Hematopoietic multipotent progenitor cell (in vitro differentiated cells): ENCODE results near the gene POC1A. TPM values are rescaled to one million over a fixed set of nuclear protein-coding genes. Genes with fewer than 3 reads are reported as not detected.
"Not testable (repeated sequence)": the region's sequence is repeated elsewhere in the genome, so short reads cannot be mapped to it uniquely, and the experiment has no call there.

Experiments used
- DNase-seq, 3 donors: peaks; one replicate each; pipeline ENCODE4 v3.0.0-alpha.2; 2011 to 2015; ENCODE audit warnings: low read depth in 2 of 3, low spot score in 2 of 3
- total RNA-seq: library from RNA; depleted of rRNA; stranded (reverse); fragments of >200 nt; gene quantifications from one replicate; pipeline ENCODE4 v1.2.3, GENCODE V29; 2012

Gene POC1A
- total RNA-seq, 1 donor: 6.7 TPM

DNA sequence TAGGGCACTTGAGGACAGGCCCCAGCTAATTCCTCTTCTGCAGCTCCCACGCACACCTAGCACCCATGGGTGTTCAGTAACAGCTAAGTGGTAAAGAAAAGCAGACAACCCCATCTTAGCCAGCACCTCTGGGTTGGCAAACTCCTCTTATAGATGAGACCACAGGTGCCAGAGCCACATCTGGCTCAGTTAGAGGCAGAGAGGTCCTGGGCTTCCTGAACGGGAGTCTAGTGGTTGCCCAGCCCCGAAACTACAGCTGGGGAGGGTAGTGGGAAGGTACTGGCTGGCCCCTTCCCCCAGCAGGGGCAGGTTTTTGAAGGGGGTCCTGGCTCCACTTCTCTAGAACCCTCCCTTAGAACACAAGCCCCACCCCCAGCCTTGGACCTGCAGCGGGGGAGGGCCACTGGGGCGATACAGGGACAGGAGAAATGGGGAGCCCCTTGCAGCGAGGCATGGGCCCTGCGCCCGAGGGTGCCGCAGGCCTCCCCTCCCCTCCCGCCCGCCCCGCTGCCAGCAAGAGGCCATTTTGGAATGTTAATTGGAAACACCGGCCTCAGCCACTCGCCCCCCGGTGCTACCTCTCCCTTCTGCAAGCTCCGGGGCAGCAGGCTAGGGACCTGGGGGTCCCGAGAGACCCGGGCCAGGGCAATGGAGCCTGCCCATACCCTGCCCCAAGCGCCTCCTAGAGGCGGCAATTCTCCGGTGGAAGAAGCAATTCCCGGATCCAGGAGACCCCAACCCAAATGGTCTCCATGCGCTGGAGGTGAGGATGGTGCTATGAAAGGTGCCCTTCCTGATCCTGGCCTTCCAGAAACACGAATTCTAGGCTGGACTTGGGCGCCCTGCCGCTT lies 99.3 kb downstream of the POC1A start:
- peak in 1 of 3 donors; percentile 33 for DNase-seq

DNA sequence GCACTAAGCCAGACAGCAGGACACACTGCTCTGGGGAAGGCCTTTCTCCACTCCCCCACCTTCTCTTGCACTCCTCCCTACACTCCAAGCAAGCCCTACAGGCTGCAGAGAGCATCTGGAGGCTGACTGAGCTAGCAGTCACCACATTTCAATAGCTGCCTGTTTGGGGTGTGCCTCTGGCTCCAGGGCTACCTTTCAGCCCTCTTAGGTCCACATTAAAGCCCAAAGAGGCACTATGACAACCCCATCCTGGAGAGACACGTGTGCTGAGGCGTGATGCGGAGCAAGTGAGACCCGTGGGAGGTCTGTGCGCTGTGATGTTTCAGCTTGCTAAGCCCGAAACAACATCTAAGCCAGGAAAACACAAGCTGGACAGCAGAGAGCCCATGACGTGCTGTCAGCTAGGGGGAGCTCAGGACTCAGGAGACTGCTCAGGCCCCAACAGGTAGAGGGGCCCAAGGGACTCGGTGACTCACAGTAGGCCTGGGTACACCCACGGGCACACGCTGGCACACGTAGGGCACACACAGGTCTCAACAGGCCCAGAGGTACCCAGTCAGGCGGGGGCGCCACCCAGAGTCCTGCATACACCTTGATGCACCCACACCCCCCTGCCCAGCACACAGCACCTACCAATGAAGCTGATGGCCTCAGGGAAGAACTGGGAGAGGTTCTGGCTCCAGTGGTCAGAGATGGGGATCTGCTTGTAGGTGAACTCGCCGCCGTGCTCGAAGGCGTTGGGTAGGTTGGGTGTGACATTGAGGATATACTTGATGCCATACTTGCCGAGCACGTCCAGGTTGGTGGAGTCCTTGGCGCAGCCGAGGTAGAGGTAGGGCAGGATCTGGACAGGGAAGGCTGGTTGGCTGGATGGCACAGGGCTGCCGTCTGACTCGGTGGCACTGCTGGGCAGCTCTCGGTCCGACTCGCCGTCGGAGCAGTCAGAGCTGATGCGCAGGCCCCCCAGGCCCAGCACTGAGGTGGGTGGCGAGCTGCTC lies 100.6 kb downstream of the POC1A start:
- DNase-seq: peak in 1 of 3 donors; percentile 39

- peak in 1 of 3 donors; percentile 17 for DNase-seq
Measured at GRCh38 chr3:52052831-52053306, 101.4 kb downstream of the POC1A start.

DNA sequence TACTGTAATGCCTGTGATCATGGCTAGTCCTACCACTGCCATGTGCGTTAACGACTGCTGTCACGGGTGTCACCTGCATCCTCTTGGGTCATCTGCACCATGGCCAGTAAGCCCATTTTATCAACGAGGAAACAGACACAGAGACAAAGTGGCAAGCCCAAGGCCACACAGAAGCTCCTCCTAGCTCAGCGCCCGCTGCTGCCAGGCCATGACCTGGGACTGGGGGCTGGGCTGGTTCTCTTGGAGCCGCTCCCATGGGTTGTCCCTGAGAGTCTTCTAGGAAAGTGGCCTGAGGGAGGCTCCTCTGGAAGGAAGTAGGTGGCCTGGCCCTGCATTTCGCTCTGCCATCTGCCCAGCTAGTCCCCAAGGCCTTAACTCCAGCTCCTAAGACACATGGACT lies 102.8 kb downstream of the POC1A start:
- DNase-seq: no peak

DNA sequence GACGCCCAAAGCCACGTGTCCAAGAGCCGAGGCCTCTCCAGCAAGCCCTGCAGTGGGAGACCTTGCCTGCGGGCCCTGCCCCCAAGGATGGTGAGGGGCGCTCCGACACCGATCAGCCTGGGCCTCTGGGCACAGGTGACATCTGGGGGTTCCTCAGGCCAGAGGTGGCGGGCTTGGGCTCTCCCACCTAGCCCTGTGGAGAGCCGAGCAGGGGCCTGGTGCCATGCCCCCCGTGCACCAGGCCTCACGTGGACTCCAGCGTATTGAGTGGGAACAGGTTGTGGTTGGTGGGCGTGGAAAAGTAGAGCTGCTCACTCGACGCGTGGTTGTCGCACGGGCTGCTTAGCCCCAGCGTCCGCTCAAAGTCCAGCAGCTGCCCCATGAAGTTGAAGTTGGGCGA lies 103.7 kb downstream of the POC1A start:
- DNase-seq: no peak

DNA sequence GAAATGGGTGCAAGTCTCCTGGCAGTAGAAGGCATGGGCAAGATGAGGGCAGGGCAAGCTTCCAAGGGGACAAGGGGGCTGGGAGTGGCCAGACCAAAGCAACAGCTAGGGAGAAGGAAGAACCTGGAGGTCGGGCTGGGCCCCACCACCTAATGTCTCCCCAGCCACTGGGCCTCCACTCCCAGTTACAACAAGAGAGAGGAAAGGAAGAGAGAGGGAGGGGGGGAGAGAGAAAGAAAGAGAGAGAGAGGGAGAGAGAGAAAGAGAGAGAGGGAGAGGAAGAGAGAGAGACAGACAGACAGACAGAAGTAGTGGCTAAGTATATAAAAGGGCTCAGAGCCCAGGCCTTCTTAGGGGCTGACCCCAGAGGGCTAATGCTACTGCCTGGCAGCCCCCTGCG lies 104.7 kb downstream of the POC1A start:
- DNase-seq: no peak

DNA sequence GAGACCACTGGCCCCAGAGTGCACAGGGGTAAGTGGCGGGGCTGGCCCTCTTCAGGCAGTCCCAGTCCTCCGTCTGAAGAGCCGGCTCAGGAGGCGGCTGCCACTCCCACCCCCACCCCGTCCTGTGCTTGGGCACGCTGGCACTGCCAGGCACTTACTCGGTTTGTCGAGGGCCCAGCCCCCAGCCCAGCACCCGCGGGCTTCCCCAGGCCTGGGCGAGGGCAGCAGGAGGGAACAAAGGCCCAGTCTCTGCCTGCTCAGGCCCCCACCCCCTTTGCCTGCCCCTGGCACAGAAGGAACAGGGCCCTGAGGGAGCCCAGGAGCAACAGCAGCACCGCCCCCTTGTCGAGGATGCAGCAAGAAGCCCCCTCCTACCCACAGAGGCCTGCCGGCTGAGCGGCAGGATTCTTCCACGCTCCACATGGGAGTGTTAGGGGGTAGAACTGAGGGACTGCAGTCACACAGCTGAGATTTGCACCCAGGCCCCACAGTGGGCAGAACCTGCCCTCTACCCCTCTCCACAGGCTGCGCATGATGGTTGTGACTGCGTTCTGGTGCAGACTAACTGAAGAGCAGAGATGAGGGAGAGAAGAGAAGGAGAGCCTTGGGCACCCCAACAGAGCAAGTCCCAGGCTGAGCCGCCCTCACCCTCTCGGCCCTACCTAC lies 106.8 kb downstream of the POC1A start:
- no peak for DNase-seq

- DNase-seq: no peak
Measured at GRCh38 chr3:52046902-52047239, 107.4 kb downstream of the POC1A start.

DNA sequence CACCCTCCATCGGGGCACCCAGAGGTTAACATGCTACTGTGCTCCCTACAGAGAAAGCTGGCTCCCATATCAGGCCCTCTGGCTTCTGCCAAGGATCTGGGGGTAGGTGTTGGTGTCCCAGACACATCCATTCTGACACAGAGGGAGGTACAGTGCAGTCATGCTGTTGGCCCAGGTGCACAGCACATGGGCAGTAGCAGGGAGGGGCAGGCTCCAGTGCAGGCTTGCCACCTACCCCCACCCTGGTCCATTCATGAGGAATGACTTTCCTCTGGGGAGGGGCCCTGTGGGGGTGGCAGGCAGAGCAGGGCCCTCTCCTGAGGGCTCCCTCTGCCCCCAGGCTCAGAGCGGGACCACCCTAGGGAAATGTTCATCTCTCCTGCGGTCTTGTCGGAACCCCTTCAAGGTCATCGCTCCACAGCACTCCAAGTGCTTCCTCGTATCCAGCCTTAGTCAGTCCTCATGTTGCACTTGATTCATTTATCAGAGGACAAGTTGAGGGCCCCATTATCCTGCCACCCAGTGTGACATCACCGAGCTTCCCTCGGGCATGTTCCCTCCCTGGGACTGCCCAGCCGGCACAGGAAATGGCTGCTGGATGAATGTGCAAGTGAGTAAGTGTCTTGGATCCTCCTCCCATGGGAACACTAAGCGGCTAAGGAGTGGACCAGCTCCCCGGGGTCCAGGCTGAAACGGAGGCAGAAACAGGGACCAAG lies 107.9 kb downstream of the POC1A start:
- DNase-seq: no peak

GRCh38 chr3:52044869-52045619 lies 109.2 kb downstream of the POC1A start:
- DNase-seq: peak in 1 of 3 donors; percentile 55

- DNase-seq: no peak
Measured at GRCh38 chr3:52043750-52044149, 110.5 kb downstream of the POC1A start.

DNA sequence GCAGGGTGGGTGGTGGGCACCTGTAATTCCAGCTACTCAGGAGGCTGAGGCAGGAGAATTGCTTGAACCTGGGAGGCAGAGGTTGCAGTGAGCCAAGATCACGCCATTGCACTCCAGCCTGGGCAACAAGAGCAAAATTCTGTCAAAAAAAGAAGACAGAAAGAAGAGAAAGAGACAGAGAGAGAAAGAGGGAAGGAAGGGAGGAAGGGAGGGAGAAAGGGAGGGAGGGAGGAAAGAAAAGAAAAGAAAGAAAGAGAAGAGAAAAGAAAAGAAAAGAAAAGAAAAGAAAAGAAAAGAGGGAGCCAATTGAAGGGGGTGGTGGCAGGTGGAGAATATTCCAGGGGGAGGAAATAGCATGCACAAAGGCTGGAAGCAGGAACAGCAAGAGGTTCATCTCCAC lies 111.2 kb downstream of the POC1A start:
- DNase-seq: not testable (repeated sequence)

- DNase-seq: peak in 1 of 3 donors; percentile 14
Measured at GRCh38 chr3:52041118-52041731, 113.0 kb downstream of the POC1A start.

- DNase-seq: no peak
Measured at GRCh38 chr3:52040600-52040999, 113.6 kb downstream of the POC1A start.

DNA sequence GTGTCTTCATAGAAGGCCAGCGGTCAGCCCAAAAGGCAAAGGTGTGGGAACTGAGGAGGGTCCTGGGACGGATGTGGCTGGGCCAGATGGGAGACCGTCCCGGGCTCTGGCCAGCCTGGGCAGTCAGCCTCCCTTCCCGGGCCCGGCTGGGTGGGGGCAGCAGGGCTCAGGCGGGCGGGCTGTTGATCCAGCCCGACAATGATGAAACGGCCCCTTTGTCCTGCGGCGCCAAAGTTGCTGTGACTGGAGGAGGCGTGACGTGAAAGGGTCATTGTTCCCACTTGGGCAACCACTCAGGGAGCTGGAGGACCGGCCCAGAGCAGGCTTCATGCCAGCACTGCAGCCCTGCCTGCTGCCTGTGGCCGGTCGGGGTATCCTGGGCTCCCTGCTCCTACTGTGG lies 114.4 kb downstream of the POC1A start:
- no peak for DNase-seq

GRCh38 chr3:52039426-52039825 lies 114.8 kb downstream of the POC1A start:
- DNase-seq: no peak

- no peak for DNase-seq
Measured at GRCh38 chr3:52038227-52038626, 116.0 kb downstream of the POC1A start.

- no peak for DNase-seq
Measured at GRCh38 chr3:52037291-52037690, 116.9 kb downstream of the POC1A start.

DNA sequence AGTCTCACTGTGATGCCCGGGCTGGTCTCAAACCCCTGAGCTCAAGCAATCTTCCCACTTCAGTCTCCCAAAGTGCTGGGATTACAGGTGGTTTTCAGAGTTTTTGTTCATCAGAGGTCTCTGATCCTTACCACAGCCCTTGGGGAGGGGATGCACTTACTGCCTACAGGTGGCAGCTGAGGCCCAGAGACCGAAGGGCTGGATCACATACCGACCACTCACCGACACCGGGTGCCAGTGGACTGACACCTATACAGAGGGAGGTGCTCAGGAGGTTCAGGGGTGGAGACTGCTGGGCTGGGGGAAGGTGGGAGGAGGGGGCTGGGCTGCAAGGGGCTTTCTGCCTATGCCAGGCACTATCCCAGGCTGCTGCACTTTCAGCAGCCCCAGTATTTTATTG lies 117.4 kb downstream of the POC1A start:
- DNase-seq: peak in 1 of 3 donors; percentile 26
